Panc1 (cell line): ENCODE measurements around the gene POLD3.

Experiments
- CTCF ChIP-seq: fragments of 450-650 bp; IDR thresholded peaks from 2 replicates; pipeline ENCODE4 v1.5.1; 2017; ENCODE audit warnings: mild to moderate bottlenecking
- POLR2AphosphoS5 ChIP-seq: IDR thresholded peaks from 2 replicates; pipeline ENCODE4 v1.6.1; 2012; ENCODE audit warnings: mild to moderate bottlenecking, low read depth, low read length, moderate library complexity
- REST ChIP-seq, 2 experiments: IDR thresholded peaks; 2 replicates each; pipeline ENCODE4 v1.6.1; 2011 to 2012; ENCODE audit warnings: low read depth in 2 of 2, control low read depth in 1 of 2, low read length in 1 of 2, mild to moderate bottlenecking in 1 of 2, moderate library complexity in 1 of 2; ENCODE audit not compliant: insufficient read depth in 1 of 2
- TCF7L2 ChIP-seq: IDR thresholded peaks from 2 replicates; pipeline ENCODE4 v1.6.1; 2011; ENCODE audit warnings: mild to moderate bottlenecking, low read depth, low read length, inconsistent platforms

DNA sequence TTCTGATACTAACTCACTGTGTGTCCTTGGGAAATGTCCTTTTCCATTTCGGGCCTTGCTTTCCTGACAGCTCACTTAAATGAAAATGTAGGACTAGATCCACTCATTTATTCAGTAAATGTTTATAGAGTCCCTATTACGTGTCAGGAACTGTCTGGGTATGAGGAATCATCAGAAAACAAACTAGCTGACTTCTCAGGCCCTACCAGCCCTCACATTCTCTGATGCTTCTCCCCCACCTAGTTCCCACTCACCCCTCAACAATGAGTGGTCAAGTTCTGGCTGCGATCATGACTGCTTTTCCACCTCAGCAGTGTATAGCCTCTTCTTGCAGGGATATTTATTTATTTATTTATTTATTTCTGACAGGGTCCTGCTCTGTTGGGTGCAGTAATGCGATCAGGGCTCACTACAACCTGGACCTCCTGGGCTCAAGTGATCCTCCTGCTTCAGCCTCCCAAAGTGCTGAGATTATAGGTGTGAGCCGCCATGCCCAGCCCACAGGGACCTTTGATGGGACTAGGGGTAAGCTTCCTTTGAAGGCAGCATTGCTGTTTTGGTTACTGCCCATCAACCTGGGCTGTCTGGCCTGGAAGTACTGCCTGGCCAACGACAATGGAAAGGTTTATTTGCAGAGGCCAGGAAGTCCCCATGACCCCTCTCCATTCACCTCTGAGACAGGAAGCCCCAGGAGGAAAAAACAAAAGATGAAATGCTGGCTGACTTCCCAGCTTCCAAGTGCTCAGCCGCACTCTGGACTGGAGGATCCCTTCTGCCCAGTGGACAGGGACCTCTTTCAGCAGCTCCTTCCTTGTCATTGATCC lies 33.1 kb upstream of the POLD3 start:
- TF ChIP-seq REST (IDR thresholded peaks at IDR 0.05; ENCODE audit: insufficient read depth in 1 of 2, low read depth in 2 of 2, low read length in 1 of 2) (no peak), CTCF (no peak), POLR2AphosphoS5 (no peak), TCF7L2 (no peak)
